Activated naive CD4-positive, alpha-beta T cell treated with anti-CD3 and anti-CD28 coated beads, Interleukin-2, amount 50 U/mL, for 24 hours (primary cell): Measurements from ENCODE around the gene FHL2.
"Not testable (repeated sequence)": the region's sequence is repeated elsewhere in the genome, so short reads cannot be mapped to it uniquely, and the experiment has no call there.

Experiments
- H3K27ac Mint-ChIP-seq: one replicate; pipeline ENCODE4 v1.8.0; 2021; ENCODE audit warnings: mild to moderate bottlenecking, mixed read lengths
- H3K27me3 Mint-ChIP-seq: one replicate; pipeline ENCODE4 v1.8.0; 2021; ENCODE audit warnings: mixed read lengths
- H3K36me3 Mint-ChIP-seq: one replicate; pipeline ENCODE4 v1.8.0; 2021; ENCODE audit warnings: mixed read lengths
- H3K4me1 Mint-ChIP-seq: one replicate; pipeline ENCODE4 v1.8.0; 2021; ENCODE audit warnings: mixed read lengths
- H3K4me3 Mint-ChIP-seq: one replicate; pipeline ENCODE4 v1.8.0; 2021; ENCODE audit warnings: mild to moderate bottlenecking, mixed read lengths
- H3K9me3 Mint-ChIP-seq: one replicate; pipeline ENCODE4 v1.8.0; 2021; ENCODE audit warnings: mixed read lengths

The FHL2 gene

DNA sequence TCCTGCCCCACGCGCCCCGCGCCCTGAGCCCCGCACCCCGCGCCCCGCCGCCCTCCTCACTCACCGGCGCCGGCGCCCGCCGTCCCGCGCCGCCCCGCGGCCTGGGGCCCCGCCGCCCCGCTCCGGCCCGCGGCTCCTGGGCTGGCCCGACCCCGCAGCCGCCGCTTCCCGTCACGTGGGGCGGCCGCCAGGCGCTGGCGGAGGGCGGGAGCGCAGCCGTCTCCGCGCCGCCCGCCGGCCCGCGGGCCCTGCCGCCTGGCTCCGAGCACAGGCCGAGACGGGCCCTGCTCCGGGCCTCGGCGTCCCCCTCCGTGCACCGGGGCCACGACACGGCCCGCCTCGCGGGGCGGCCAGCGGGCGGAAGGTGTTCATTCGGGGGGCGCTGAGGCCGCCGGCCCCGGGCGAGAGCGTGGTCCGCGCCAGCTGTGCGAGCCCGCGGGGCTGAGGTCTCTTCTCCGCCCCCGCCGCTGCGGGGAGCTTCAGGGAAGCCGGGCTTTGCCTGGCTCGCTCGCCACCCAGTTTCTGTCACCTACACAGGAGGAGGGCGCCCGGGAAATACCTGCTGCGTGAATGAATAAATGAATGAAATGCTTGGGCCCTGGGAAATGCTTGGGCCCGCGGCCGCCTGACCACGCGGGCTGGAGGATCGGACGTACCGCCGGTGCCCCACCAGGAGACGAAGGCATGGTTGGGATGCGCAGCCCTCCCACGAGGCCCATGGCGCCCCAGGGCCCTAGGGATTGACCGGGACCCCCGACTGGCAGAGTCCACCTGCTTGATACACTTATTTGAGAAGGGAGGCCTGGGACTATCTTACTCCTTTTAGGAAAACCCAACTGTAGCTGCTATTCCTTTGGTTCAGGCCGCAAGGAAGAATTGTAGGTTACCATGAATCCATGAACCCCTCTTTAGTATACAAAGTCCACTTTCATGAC is 69.0 kb downstream of the FHL2 start, which contains the start of gene TGFBRAP1:
TSS of gene TGFBRAP1 (minus strand) at position 175 of the 935 bp plus-strand sequence. CDS start 21,434 bp downstream, outside the sequence.
- H3K4me3 Mint-ChIP-seq, result peak within 1 kb of the TSS; percentile 91
- H3K9me3 Mint-ChIP-seq, result no peaks in the 10 kb centered on the region
- H3K27me3 Mint-ChIP-seq, result no peaks in the 10 kb centered on the region
- H3K27ac Mint-ChIP-seq, result peak within 1 kb of the TSS; percentile 97
- H3K4me1 Mint-ChIP-seq, result peaks cover 45% of the 10 kb centered on the region
- H3K36me3 Mint-ChIP-seq, result no peaks in the 10 kb centered on the region

DNA sequence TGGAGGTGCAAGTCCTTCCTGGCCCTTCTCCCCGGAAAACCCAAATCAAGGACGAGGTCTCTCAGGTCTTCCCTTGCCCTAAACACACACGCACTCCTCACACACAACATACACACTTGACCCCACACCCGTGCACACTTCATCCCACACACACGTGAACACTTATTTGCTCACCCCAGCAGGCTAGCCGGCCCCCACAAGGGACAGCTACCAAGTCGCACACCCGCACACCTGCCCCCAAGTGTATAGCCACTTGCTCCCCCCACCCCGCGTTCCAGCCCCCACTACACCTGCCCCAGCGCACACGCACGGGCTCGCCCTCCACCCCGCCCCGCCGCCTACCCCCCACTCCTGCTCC is 69.7 kb downstream of the FHL2 start:
- peaks cover 52% of the 10 kb centered on the region for H3K4me1 Mint-ChIP-seq
- H3K27me3 Mint-ChIP-seq, result no peaks in the 10 kb centered on the region
- peak overlapping the region; percentile 88 for H3K27ac Mint-ChIP-seq
- peak overlapping the region; percentile 91 for H3K4me3 Mint-ChIP-seq
- no peaks in the 10 kb centered on the region for H3K9me3 Mint-ChIP-seq
- no peaks in the 10 kb centered on the region for H3K36me3 Mint-ChIP-seq

DNA sequence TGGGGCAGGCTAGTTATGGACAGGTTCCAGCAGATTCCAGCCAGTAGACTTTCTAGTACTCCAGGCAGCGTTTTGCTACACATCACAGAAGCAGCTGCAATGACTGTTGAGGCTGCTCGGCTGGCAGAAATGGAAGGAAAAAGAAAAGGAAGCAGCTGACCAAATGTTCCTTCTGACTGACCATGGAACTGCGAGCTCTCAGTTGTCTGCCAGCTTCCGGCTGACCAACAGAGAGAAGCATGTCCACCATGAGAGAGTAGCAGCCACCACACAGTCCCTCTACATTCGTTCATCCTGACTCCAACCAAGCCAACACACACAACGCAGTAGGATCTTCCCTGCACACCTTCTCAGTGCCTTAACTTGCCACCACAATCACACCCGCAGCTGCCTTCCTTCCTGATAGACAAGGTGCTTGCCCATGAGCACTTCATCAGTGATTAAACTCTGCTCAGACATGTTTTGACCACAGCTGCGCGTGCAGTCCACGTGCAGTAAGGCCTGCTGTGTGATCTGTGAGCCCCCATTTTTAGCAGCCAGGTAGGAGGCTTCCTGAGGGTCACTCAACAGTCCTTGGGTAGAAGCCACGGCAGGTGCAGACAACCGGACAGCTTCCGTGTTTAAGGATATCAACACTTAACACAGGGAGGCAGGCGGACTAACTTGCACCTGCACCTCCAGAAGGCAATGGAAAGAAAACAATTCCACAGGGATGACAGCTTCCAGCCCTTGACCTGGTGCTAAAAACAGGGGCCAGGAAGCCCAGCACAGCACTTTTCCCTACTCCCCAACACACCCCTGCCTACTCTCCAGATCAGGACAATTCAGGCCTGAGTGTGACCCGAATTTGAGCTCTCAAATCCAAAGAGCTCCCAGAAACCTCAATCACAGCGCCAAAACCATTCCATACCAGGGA is 70.3 kb downstream of the FHL2 start:
- Mint-ChIP-seq H3K27me3 (no peaks in the 10 kb centered on the region), H3K36me3 (no peaks in the 10 kb centered on the region), H3K4me3 (peak overlapping the region; percentile 91), H3K27ac (peak overlapping the region; percentile 88), H3K4me1 (peaks cover 58% of the 10 kb centered on the region), H3K9me3 (no peaks in the 10 kb centered on the region)

DNA sequence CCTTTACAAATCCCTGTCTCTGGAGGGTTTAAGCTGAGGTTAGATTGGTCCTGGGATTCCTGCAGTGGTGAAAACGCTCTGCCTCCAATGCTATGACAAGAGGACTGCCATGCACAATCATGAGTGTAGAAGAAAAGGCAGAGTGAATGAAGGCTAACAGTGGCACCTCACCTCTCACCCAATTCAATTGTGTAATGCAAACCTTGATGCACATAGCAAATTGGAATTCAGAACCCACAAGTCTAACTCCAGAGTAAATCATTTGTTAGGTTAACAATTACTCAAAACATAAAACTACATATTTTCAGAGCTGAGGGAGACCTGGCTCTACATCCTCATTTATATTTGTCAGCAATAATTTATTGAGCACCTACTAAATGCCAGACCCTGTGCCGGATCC is 71.2 kb downstream of the FHL2 start:
- peak overlapping the region; percentile 91 for H3K4me3 Mint-ChIP-seq
- H3K9me3 Mint-ChIP-seq, result no peaks in the 10 kb centered on the region
- H3K36me3 Mint-ChIP-seq, result no peaks in the 10 kb centered on the region
- peaks cover 67% of the 10 kb centered on the region for H3K4me1 Mint-ChIP-seq
- H3K27me3 Mint-ChIP-seq, result no peaks in the 10 kb centered on the region
- H3K27ac Mint-ChIP-seq, result peak overlapping the region; percentile 2

DNA sequence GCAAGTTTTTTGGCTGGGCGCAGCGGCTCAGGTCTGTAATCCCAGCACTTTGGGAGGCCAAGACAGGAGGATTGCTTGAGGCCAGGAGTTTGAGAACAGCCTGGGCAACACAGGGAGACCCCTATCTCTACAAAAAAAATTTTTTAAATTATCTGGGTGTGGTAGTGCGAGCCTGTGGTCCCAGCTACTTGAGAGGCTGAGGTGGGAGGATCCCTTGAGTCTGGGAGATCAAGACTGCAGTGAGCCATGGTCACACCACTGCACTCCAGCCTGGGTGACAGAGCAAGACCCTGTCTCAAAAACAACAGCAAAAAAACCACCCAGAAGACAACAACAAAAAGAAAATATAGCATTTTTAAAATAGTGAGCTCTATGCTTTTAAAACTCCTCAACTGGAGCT is 71.6 kb downstream of the FHL2 start:
- H3K36me3 Mint-ChIP-seq, H3K4me3 Mint-ChIP-seq, H3K9me3 Mint-ChIP-seq, H3K27me3 Mint-ChIP-seq, H3K27ac Mint-ChIP-seq: not testable (repeated sequence)
- peaks cover 71% of the 10 kb centered on the region for H3K4me1 Mint-ChIP-seq

DNA sequence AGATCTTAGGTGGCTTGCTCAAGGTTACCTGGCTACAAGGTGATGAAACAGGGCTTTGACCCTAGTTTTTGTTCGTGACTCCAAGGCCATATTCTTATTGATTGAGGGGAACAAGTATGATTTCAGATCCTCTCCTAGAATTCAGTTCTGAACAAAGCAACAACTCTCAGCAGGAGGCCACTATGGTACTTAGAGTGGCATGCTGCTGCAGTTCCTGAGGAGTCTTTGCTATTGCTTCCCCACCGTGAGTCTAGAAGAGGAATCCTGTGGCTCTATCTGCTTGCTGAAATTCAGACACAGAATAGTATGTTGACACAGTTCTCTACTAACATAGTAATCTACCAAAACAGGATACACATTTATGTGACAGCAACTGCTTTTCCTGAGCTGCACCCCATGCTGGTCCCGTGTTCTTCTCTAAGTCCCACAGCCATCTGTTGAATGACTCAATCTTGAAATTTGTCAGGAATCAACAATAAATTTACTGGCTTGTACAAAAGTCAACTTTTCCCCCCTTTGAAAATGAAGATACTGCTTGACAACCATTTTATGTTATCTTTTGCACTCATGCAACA is 73.4 kb downstream of the FHL2 start:
- no peak overlapping the region for H3K4me3 Mint-ChIP-seq
- no peaks in the 10 kb centered on the region for H3K36me3 Mint-ChIP-seq
- H3K4me1 Mint-ChIP-seq, result peaks cover 71% of the 10 kb centered on the region
- H3K27me3 Mint-ChIP-seq, result no peaks in the 10 kb centered on the region
- no peaks in the 10 kb centered on the region for H3K9me3 Mint-ChIP-seq
- peak overlapping the region; percentile 46 for H3K27ac Mint-ChIP-seq

DNA sequence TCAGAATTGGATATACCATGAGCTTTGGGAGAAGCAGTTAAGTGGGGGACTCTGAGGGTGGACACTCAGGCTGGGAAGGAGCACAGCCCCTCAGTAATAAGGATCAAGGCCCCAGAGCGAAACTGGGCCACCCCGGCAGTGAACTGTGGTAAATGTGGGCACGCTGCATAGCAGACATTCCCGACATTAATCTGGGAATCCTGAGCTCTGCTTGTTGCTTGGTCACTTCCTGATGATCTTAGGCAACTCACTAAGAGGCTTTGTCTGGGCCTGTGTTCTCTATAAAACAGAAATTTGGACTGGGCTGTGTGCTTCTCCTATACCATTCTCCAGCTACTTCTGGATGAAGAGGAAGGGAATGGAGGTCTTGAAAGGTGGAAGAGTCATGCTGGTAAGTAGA is 74.1 kb downstream of the FHL2 start:
- H3K4me3 Mint-ChIP-seq, result no peak overlapping the region
- no peak overlapping the region for H3K27ac Mint-ChIP-seq

DNA sequence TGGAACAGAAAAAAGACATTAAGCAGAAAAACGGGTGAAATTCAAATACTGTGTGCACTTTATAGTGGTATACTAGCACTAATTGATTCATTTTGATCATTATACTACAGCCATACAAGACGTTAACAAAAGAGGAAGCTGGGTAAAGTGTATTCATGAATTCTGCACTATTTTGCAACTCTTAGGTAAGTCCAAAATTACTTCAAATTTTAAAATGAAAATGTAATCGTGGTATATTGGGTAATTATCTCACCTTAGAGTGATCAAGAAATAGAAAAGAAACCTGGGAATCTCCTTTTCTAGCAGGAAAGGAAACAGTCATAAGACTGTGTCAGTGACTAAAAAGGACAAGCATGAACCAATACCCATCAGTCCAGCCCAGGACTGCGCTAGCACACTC is 74.8 kb downstream of the FHL2 start:
- H3K4me1 Mint-ChIP-seq, result peaks cover 71% of the 10 kb centered on the region

More for the DNA sequence above, 74.1 kb downstream of the FHL2 start:
- no peaks in the 10 kb centered on the region for H3K27me3 Mint-ChIP-seq
- H3K36me3 Mint-ChIP-seq, result no peaks in the 10 kb centered on the region
- H3K9me3 Mint-ChIP-seq, result no peaks in the 10 kb centered on the region
- peaks cover 73% of the 10 kb centered on the region for H3K4me1 Mint-ChIP-seq

DNA sequence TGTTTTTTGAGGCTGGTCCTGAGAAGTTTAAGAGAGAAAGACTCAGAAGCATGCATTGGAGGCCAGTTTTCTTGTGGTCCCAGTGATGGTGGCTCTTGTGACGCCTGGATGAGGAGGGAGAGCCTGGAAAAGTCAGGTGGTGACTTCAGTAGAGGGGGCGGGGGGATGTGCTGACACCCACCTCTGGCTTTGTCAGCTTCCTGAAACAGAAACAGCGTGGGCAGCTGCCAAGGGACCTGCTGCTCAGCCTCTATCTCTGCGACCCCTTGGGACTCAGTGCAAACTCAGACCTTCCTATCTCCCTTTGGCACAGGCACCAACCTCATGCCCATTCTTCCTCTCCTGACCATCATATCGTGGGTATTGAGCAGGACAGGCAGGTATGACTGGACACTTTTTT is 75.7 kb downstream of the FHL2 start:
- no peaks in the 10 kb centered on the region for H3K9me3 Mint-ChIP-seq
- H3K27ac Mint-ChIP-seq, result peak overlapping the region; percentile 38
- H3K27me3 Mint-ChIP-seq, result no peaks in the 10 kb centered on the region
- H3K36me3 Mint-ChIP-seq, result no peaks in the 10 kb centered on the region
- H3K4me3 Mint-ChIP-seq, result no peak overlapping the region
- H3K4me1 Mint-ChIP-seq, result peaks cover 67% of the 10 kb centered on the region

More for the DNA sequence above, 74.8 kb downstream of the FHL2 start:
- no peak overlapping the region for H3K27ac Mint-ChIP-seq
- no peaks in the 10 kb centered on the region for H3K36me3 Mint-ChIP-seq
- H3K9me3 Mint-ChIP-seq, result no peaks in the 10 kb centered on the region
- H3K4me3 Mint-ChIP-seq, result no peak overlapping the region
- H3K27me3 Mint-ChIP-seq, result no peaks in the 10 kb centered on the region

DNA sequence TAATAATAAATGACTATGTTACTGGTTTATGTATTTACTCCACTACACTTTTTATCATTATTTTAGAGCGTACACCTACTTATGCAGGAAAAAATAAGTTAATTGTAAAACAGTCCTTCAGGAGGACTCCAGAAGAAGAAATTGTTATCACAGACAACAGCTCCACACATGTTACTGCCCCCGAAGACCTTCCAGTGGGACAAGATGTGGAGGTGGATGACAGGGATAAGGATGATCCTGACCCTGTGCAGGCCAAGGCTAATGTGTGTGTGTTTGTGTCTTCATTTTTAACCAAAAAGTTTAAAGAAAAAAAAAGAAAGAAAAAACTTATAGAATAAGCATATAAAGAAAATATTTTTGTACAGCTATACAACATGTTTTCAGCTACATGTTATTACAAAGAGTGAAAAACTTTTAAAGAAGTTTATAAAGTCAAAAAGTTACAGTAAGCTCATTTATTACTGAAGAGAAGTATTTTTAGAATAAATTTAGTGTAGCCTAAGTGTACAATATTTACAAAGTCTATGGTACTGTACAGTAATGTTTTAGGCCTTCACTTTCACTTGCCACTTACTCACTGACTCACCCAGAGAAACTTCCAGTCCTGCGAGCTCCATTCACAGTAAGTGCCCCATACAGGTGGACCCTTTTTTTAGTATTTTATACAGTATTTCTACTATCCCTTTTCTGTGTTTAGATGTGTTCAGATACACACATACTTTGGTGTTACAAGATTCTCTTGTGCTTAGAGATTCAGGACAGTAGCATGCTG is 76.8 kb downstream of the FHL2 start:
- peaks cover 67% of the 10 kb centered on the region for H3K4me1 Mint-ChIP-seq
- no peaks in the 10 kb centered on the region for H3K27me3 Mint-ChIP-seq
- no peak overlapping the region for H3K4me3 Mint-ChIP-seq
- H3K27ac Mint-ChIP-seq, result no peak overlapping the region
- peaks cover 3% of the 10 kb centered on the region for H3K36me3 Mint-ChIP-seq
- no peaks in the 10 kb centered on the region for H3K9me3 Mint-ChIP-seq

DNA sequence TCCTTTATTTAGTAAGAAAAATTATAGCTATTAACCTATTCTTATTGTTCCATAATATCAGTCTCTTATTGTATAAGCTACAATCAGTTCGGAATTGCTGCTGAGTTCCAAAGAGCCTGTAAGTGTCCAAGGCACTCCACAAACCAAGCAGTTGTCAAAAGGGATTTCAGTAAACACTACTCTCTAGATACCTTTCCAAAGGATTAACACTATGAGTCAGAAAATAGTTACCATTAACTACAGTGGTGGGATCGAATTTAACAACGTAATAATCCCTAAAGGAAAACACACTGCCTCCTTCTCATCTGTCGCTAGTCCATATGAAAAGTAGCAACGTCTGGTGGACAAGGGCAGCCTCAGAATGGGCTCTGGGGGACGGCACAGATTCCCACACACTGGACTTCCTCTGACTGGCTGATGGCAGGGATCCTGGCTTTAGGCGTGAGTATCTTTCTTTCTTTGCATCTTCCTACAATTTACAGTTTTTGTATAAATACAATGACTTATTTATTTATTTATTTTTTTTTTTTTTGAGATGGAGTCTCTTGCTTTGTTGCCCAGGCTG is 78.1 kb downstream of the FHL2 start:
- Mint-ChIP-seq H3K36me3 (peaks cover 3% of the 10 kb centered on the region), H3K4me1 (peaks cover 59% of the 10 kb centered on the region), H3K9me3 (no peaks in the 10 kb centered on the region), H3K4me3 (no peak overlapping the region), H3K27me3 (no peaks in the 10 kb centered on the region), H3K27ac (no peak overlapping the region)

DNA sequence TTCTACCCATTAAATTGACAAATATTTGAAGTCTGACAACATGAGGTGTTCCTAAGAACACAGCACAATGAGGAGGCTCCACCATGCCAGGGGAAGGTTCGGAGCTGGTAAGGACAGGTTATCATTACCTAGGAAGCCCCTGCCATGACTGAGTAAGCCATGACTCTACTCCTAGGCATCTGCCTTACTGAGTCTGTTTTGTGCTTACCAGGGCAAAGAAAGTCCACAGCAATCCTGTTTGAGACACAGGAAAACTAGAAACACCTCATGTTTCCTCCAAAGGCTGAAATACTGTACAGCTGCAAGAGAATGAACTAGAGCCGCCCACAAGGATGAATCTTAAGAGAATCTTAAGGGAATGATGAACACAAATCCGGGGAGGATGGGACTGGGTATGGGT is 80.9 kb downstream of the FHL2 start:
- H3K36me3 Mint-ChIP-seq, result peaks cover 3% of the 10 kb centered on the region
- H3K4me1 Mint-ChIP-seq, result peaks cover 46% of the 10 kb centered on the region
- H3K27me3 Mint-ChIP-seq, result no peaks in the 10 kb centered on the region
- no peaks in the 10 kb centered on the region for H3K9me3 Mint-ChIP-seq
- H3K4me3 Mint-ChIP-seq, result no peak overlapping the region
- H3K27ac Mint-ChIP-seq, result no peak overlapping the region

DNA sequence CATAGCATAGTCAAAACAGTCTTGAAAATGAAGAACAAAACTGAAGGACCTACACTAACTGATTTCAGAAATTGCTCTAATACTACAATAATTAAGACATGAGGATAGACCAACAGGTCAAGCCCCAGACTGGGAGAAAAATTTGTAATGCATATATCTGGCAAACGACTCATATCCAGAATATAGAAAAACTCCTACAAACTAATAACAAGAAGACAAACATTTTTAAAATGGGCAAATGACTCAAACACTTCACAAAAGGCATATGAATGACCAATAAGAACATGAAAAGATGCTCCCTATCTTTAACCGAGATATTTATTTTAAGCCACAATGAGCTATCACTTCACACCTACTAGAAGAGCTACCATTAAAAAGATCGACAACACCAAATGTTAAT is 83.5 kb downstream of the FHL2 start:
- peaks cover 45% of the 10 kb centered on the region for H3K4me1 Mint-ChIP-seq
- no peaks in the 10 kb centered on the region for H3K27me3 Mint-ChIP-seq
- H3K4me3 Mint-ChIP-seq, result no peak overlapping the region
- peaks cover 6% of the 10 kb centered on the region for H3K36me3 Mint-ChIP-seq
- peak overlapping the region; percentile 9 for H3K27ac Mint-ChIP-seq
- no peaks in the 10 kb centered on the region for H3K9me3 Mint-ChIP-seq

DNA sequence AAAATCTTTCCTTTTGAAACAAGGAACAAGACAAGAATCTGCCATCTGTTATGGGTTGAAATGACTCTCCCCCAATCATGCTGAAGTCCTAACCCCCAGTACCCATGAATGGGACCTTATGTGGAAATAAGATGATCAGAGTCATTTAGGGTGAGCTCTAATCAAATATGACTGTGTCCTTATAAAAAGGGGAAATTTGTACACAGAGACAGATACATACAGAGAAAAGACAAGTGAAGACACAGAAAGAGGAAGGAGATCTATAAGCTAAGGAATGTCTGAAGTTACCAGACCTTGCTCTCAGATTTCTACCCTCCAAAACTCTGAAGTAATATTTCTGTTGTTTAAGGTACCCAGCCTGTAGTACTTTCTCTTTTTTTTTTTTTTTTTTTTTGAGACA is 85.0 kb downstream of the FHL2 start:
- Mint-ChIP-seq H3K27me3 (no peaks in the 10 kb centered on the region), H3K4me3 (no peak overlapping the region), H3K4me1 (peaks cover 42% of the 10 kb centered on the region), H3K36me3 (peaks cover 8% of the 10 kb centered on the region), H3K9me3 (no peaks in the 10 kb centered on the region), H3K27ac (no peak overlapping the region)
